ENCODE results near the gene SNAPC2.

Gene SNAPC2

GRCh38 chr19:7919610-7920518, at the start of gene SNAPC2:
Gene SNAPC2 (plus strand): TSS chr19:7920338. CDS start chr19:7920367, 29 bp downstream.
- peak; percentile 97 for DNase-seq

GRCh38 chr19:7870571-7871436, 49.3 kb upstream of the SNAPC2 start:
- DNase-seq, result peak; percentile 57 to 67

- peak; percentile 89 to 90 for DNase-seq
These were observed 48.5 kb upstream of the SNAPC2 start for GRCh38 chr19:7871437-7872305.

- DNase-seq, result no peak
These were observed 47.6 kb upstream of the SNAPC2 start for GRCh38 chr19:7872306-7873204.

DNA sequence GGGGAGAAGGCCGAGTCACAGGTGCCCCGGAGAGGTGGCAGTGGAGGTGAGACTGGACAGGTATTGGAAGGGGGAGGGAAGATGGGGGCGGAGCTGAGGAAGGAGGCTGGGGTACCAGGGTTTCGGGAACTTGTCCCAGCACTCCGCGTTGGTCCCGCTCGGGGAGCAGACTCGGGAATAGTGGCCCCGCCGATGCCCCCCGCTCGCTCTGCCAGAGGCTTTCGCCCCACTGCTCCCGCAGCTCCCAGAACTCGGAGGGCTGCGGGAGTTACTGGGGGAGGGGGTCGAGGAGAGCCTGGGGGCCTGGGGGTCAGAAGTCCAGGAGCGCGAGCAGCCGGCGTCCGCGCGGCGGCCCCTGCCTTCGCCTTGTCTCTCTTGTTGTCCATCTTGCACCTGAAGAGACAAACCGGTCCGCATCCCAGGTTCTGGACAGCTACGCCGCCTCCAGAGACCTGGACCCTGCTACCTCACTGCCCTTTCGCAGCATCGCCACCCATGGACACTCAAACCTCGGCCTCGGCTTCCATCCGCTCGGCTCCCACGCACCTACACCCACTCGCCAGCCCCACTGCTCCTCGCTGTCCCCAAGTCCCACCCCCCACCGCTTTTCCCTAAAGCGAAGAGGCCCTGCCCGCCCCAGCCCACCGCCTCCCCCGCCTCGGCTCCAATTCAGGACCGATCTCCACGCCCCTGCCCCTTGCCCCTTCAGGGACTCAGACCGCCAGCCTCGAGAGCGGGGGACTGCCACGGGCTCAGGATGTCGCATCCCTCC, 46.6 kb upstream of the SNAPC2 start:
- DNase-seq, result no peak

DNA sequence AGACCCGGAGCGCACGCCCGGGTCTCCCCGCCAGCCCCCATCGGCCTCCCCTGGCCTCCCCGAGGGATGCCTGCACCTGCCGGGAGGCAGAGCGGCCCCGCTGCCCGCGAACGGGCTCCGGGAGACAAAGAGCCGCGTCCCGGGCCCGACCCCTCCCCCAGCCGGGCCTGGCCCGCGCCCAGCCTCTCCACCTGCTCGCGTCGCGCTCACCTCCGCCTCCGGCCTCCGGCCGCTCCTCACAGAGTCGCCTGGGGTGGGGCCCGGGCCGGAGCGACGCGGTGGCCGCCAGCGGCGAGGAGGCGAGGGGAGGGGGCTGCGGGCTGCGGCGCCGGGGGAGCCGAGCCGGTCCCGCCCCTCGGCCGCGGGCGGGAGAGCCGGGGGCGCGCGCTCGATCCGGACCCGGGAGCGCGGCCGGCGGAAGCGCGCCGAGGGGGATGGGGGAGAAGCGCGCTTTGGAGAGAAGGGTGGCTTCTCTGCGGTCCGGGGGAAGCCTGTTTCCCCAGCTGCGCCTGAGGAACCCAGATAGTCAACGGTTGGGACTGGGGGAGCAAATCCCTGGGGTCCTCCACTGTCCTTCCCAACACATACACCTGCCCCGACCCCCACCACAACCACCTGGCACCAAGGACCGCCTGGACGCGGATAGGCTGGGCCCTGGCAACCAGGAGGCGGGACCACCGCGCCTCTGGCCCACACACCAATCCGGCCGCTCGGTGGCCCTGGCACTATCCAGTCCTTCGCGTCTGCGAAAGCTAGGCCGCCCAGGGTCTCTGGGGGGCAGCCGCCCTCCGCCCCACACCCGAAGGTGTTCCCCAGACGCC, 45.9 kb upstream of the SNAPC2 start, which contains the start of gene PRR36:
Gene PRR36 (minus strand): TSS at position 315 of the 821 bp plus-strand sequence. CDS start 701 bp downstream, outside the sequence.
- DNase-seq, result no peak

DNA sequence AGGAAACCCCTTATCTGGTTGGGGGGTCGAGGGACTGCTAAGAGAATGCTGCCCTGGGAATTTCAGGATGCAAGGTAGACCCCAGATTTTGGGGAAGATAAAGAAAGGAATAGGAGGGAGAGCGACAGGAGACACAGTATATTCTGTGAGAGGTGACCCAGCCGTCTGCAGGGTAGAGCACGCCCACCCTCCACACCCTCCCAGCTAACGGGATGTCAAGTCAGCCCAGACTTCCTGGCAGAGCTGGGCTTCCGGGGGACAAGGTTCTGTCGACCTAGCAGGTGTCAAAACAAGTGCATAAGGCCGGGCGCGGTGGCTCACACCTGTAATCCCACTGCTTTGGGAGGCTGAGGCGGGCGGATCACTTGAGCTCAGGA, 45.3 kb upstream of the SNAPC2 start:
- DNase-seq, result no peak

DNA sequence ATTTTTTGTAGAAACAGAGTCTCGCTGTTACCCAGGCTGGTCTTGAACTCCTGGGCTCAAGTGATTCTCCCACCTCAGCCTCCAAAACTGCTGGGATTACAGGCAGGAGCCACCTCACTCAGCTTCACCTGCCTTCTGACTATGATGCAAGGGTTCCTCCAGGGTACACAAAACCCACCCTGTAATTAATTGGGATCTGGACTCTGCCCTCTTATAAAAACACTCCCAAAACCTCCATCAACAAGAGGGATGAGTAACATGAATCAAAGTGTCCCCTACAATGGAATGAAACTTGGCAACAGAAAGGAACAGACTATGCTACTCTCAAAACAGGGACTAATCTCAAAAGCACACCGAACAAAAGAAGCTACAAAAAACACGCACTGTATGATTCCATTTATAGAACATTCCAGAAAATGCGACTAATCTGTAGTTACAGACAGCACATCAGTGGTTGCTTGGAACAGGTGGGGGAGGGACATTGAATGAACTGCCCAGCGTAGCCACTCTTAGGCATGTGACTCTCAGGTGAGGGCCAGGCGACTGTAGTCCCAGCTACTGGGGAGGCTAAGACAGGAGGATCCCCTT, 42.8 kb upstream of the SNAPC2 start:
- DNase-seq, result no peak

GRCh38 chr19:7879111-7879807, 40.9 kb upstream of the SNAPC2 start:
- DNase-seq, result no peak

GRCh38 chr19:7879836-7880235, 40.3 kb upstream of the SNAPC2 start:
- DNase-seq, result no peak

DNA sequence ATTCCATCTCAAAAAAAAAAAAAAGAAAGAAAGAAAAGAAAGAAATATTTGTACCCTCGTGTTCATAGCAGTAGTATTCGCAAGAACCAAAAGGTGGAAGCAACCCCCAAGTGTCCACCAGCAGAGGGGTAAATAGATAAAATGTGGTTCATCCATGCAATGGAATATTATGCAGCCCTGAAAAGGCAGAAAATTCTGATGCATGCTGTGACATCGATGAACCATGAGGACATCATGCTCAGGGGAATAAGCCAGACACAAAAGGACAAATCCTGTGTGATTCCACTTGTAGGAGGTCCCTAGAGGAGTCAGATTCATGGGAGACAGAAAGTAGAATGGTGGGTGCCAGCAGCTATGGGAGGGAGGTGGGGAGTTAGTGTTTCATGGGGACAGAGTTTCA, 38.2 kb upstream of the SNAPC2 start:
- no peak for DNase-seq

GRCh38 chr19:7883105-7883504, 37.0 kb upstream of the SNAPC2 start:
- DNase-seq, result no peak

GRCh38 chr19:7883796-7884570, 36.2 kb upstream of the SNAPC2 start:
- DNase-seq, result no peak

- no peak for DNase-seq
These were observed 34.3 kb upstream of the SNAPC2 start for GRCh38 chr19:7885818-7886217.

- DNase-seq, result no peak
These were observed 32.6 kb upstream of the SNAPC2 start for GRCh38 chr19:7887408-7888144.

GRCh38 chr19:7888145-7888825, 31.9 kb upstream of the SNAPC2 start, which contains the start of gene LRRC8E:
Gene LRRC8E (plus strand): TSS chr19:7888510. CDS start chr19:7895604, 7,094 bp downstream.
- DNase-seq, result no peak

Data from CD4-positive, alpha-beta T cell treated with Interleukin-4 for 1 hour (primary cell).